H1 (cell line): ENCODE measurements around the gene SOBP.

Experiments
- EP300 ChIP-seq, 2 experiments: IDR thresholded peaks; 1 replicate in 1 of 2; 2 replicates in 1 of 2; pipeline ENCODE4 v1.6.1; 2011 to 2012; ENCODE audit warnings: low read depth in 2 of 2, low read length in 2 of 2, mild to moderate bottlenecking in 2 of 2, borderline replicate concordance in 1 of 2, inconsistent platforms in 1 of 2, moderate library complexity in 1 of 2
- EZH2 ChIP-seq: fragments of 200-600 bp; sonication (generic); IDR thresholded peaks from 2 replicates; pipeline ENCODE4 v1.7.1; 2012; ENCODE audit warnings: low read depth, mild to moderate bottlenecking, moderate library complexity, low read length, inconsistent platforms; ENCODE audit not compliant: severe bottlenecking
- GABPA ChIP-seq: IDR thresholded peaks from 2 replicates; pipeline ENCODE4 v1.6.1; 2011; ENCODE audit warnings: mild to moderate bottlenecking, low read length, moderate library complexity, borderline replicate concordance; ENCODE audit not compliant: insufficient read depth
- JUND ChIP-seq: IDR thresholded peaks from 2 replicates; pipeline ENCODE4 v1.6.1; 2011; ENCODE audit warnings: mild to moderate bottlenecking, improper control_type of control experiment, low read length

GRCh38 chr6:107604549-107604948 is 114.6 kb downstream of the SOBP start:
- no peak for TF ChIP-seq EZH2
- no peak for TF ChIP-seq GABPA
- TF ChIP-seq EP300 (IDR thresholded peaks at IDR 0.05; ENCODE audit: borderline replicate concordance in 1 of 2, low read depth in 2 of 2, low read length in 2 of 2), result no peak
- no peak for TF ChIP-seq JUND
